Left lung (tissue), 10 donors: ENCODE data around the gene FADS3. TPM values are rescaled to one million over a fixed set of nuclear protein-coding genes. Genes with fewer than 3 reads are reported as not detected.

Experiments
- ATAC-seq: fragments of 200-7000 bp; cut with Tn5 transposase; one replicate; pipeline ENCODE4 v1.9.1; 2020; ENCODE audit warnings: moderate library complexity
- DNase-seq, 4 donors: peaks; one replicate each; pipeline ENCODE4 v3.0.0-alpha.2; 2013 to 2020
- H3K27ac ChIP-seq, 2 donors: fragments of 200-600 bp; sonication (generic) in 1 of 2; one replicate each; pipeline versions ENCODE4 v1.5.0 to v1.8.0; 2020 to 2021
- H3K27me3 ChIP-seq, 2 donors: fragments of 200-600 bp; sonication (generic) in 1 of 2; one replicate each; pipeline versions ENCODE4 v1.5.0 to v1.8.0; 2020 to 2021
- H3K36me3 ChIP-seq, 2 donors: fragments of 200-600 bp; sonication (generic) in 1 of 2; one replicate each; pipeline versions ENCODE4 v1.5.0 to v1.8.0; 2020 to 2021
- H3K4me1 ChIP-seq, 2 donors: fragments of 200-600 bp; one replicate each; pipeline ENCODE4 v1.8.0; 2021
- H3K4me3 ChIP-seq, 2 donors: fragments of 200-600 bp; sonication (generic) in 1 of 2; one replicate each; pipeline versions ENCODE4 v1.5.0 to v1.8.0; 2020 to 2021; ENCODE audit warnings: mild to moderate bottlenecking in 1 of 2
- H3K9me3 ChIP-seq, 2 donors: fragments of 200-600 bp; sonication (generic) in 1 of 2; one replicate each; pipeline versions ENCODE4 v1.5.0 to v1.8.0; 2020 to 2021
- CTCF ChIP-seq, 2 donors: fragments of 200-600 bp; sonication (generic) in 1 of 2; IDR thresholded peaks; one replicate each; pipeline versions ENCODE4 v1.5.0 to v1.8.0; 2021; ENCODE audit warnings: antibody characterized with exemption in 2 of 2
- intact Hi-C, 2 donors: fragments of 100-400 bp; cut with DNase I; formaldehyde crosslinking; loops; one replicate each; pipeline versions ENCODE4 v1.11.2 to v1.14.2; 2022
- polyA plus RNA-seq, 6 donors: library from polyadenylated mRNA; unstranded; fragments of 120-200 nt; gene quantifications; one replicate each; pipeline ENCODE4 v1.2.1, GENCODE V29; 2013; ENCODE audit not compliant: insufficient read length in 6 of 6
- total RNA-seq, 2 donors: library from RNA; stranded (reverse); fragmentation: NEBNext Ultra II Directional; extraction: Animal tissue kit (Norgen Biotek cat#: 25700); gene quantifications; one replicate each; pipeline ENCODE4 v1.2.1, GENCODE V29; 2021
- donor health status: DM: no; HTN: yes; CAD: no.
- donor health status: DM: no; HTN: no; CAD: no.

The FADS3 gene
- total and polyA plus RNA-seq, 8 donors: 8.3 to 71.4 (median 12.9) TPM

- no peaks in the 10 kb centered on the region for H3K4me1 ChIP-seq
- intact Hi-C loops: no loop called here
Measured at GRCh38 chr11:61841636-61842527, 49.5 kb downstream of the FADS3 start.

GRCh38 chr11:61840371-61840770 is 51.0 kb downstream of the FADS3 start:
- ATAC-seq (no peak), DNase-seq (no peak)
- peaks cover 0 to 7% of the 10 kb centered on the region in 2 donors for H3K4me1 ChIP-seq
- H3K9me3 ChIP-seq: no peaks in the 10 kb centered on the region
- H3K27ac ChIP-seq: no peak overlapping the region
- TF ChIP-seq CTCF (IDR thresholded peaks at IDR 0.05): no peak
- H3K27me3 ChIP-seq: no peaks in the 10 kb centered on the region
- no peak overlapping the region for H3K4me3 ChIP-seq
- H3K36me3 ChIP-seq: peaks cover 0 to 69% of the 10 kb centered on the region in 2 donors
- intact Hi-C loops: no loop called here

More at GRCh38 chr11:61841636-61842527, 49.5 kb downstream of the FADS3 start:
- Histone ChIP-seq H3K9me3 (no peaks in the 10 kb centered on the region), H3K4me3 (no peak overlapping the region), H3K36me3 (peaks cover 0 to 78% of the 10 kb centered on the region in 2 donors), H3K27ac (no peak overlapping the region), H3K27me3 (no peaks in the 10 kb centered on the region)
- no peak for DNase-seq
- ATAC-seq: no peak
- no peak for TF ChIP-seq CTCF (IDR thresholded peaks at IDR 0.05)

- ATAC-seq (no peak), DNase-seq (no peak)
- Histone ChIP-seq H3K9me3 (no peaks in the 10 kb centered on the region), H3K4me3 (no peak overlapping the region), H3K27me3 (no peaks in the 10 kb centered on the region), H3K27ac (no peak overlapping the region), H3K4me1 (peaks cover 0 to 14% of the 10 kb centered on the region in 2 donors), H3K36me3 (peaks cover 0 to 63% of the 10 kb centered on the region in 2 donors)
- intact Hi-C loops: no loop called here
- TF ChIP-seq CTCF (IDR thresholded peaks at IDR 0.05): no peak
Measured at GRCh38 chr11:61839742-61840141, 51.6 kb downstream of the FADS3 start.

- ATAC-seq (no peak), DNase-seq (no peak)
- H3K4me3 ChIP-seq: no peak overlapping the region
- TF ChIP-seq CTCF (IDR thresholded peaks at IDR 0.05): no peak
- peaks cover 0 to 22% of the 10 kb centered on the region in 2 donors for H3K4me1 ChIP-seq
- intact Hi-C loops: no loop called here
- H3K9me3 ChIP-seq: no peaks in the 10 kb centered on the region
- no peaks in the 10 kb centered on the region for H3K27me3 ChIP-seq
- H3K36me3 ChIP-seq: peaks cover 0 to 56% of the 10 kb centered on the region in 2 donors
- no peak overlapping the region for H3K27ac ChIP-seq
Measured at GRCh38 chr11:61838921-61839320, 52.4 kb downstream of the FADS3 start.

GRCh38 chr11:61838501-61838900 is 52.8 kb downstream of the FADS3 start:
- Histone ChIP-seq H3K27ac (no peak overlapping the region), H3K27me3 (no peaks in the 10 kb centered on the region), H3K36me3 (peaks cover 0 to 52% of the 10 kb centered on the region in 2 donors), H3K4me1 (peaks cover 0 to 26% of the 10 kb centered on the region in 2 donors), H3K4me3 (no peak overlapping the region), H3K9me3 (no peaks in the 10 kb centered on the region)
- TF ChIP-seq CTCF (IDR thresholded peaks at IDR 0.05): no peak
- intact Hi-C loops: no loop called here
- no peak for DNase-seq
- ATAC-seq: no peak
